ENCODE data around the gene SH3RF3.

Gene SH3RF3

GRCh38 chr2:109302319-109302718 lies 173.3 kb downstream of the SH3RF3 start:
- Histone ChIP-seq H3K9ac (no peak overlapping the region), H3K4me3 (ENCODE audit: low read depth, low read length) (no peak overlapping the region), H3K4me1 (no peaks in the 10 kb centered on the region), H3K36me3 (ENCODE audit: control insufficient read depth, insufficient read depth, low read length) (no peaks in the 10 kb centered on the region), H3K4me2 (ENCODE audit: low read length) (no peak overlapping the region), H3K9me3 (ENCODE audit: control insufficient read depth, low read length) (no peaks in the 10 kb centered on the region), H2AFZ (no peak overlapping the region), H3K27me3 (ENCODE audit: control insufficient read depth, insufficient read depth, low read length) (no peaks in the 10 kb centered on the region), H3K79me2 (no peaks in the 10 kb centered on the region), H3K27ac (no peak overlapping the region)
- TF ChIP-seq CTCF (IDR thresholded peaks at IDR 0.05) = no peak

- H3K9me3 ChIP-seq (ENCODE audit: control insufficient read depth, low read length) = no peaks in the 10 kb centered on the region
- no peak overlapping the region for H3K9ac ChIP-seq
- H3K4me1 ChIP-seq = no peaks in the 10 kb centered on the region
- H3K27ac ChIP-seq = no peak overlapping the region
- no peaks in the 10 kb centered on the region for H3K36me3 ChIP-seq (ENCODE audit: control insufficient read depth, insufficient read depth, low read length)
- TF ChIP-seq CTCF (IDR thresholded peaks at IDR 0.05) = no peak
- H3K79me2 ChIP-seq = no peaks in the 10 kb centered on the region
- H3K4me3 ChIP-seq (ENCODE audit: low read depth, low read length) = no peak overlapping the region
- no peak overlapping the region for H2AFZ ChIP-seq
- no peak overlapping the region for H3K4me2 ChIP-seq (ENCODE audit: low read length)
- no peaks in the 10 kb centered on the region for H3K27me3 ChIP-seq (ENCODE audit: control insufficient read depth, insufficient read depth, low read length)
Measured at GRCh38 chr2:109304242-109304641, 175.2 kb downstream of the SH3RF3 start.

- no peak overlapping the region for H3K27ac ChIP-seq
- H2AFZ ChIP-seq = no peak overlapping the region
- no peak overlapping the region for H3K9ac ChIP-seq
- H3K36me3 ChIP-seq (ENCODE audit: control insufficient read depth, insufficient read depth, low read length) = no peaks in the 10 kb centered on the region
- H3K9me3 ChIP-seq (ENCODE audit: control insufficient read depth, low read length) = no peaks in the 10 kb centered on the region
- no peak for TF ChIP-seq CTCF (IDR thresholded peaks at IDR 0.05)
- H3K4me3 ChIP-seq (ENCODE audit: low read depth, low read length) = no peak overlapping the region
- H3K27me3 ChIP-seq (ENCODE audit: control insufficient read depth, insufficient read depth, low read length) = no peaks in the 10 kb centered on the region
- no peaks in the 10 kb centered on the region for H3K4me1 ChIP-seq
- H3K79me2 ChIP-seq = no peaks in the 10 kb centered on the region
- no peak overlapping the region for H3K4me2 ChIP-seq (ENCODE audit: low read length)
Measured at GRCh38 chr2:109304731-109305470, 175.9 kb downstream of the SH3RF3 start.

- no peaks in the 10 kb centered on the region for H3K36me3 ChIP-seq (ENCODE audit: control insufficient read depth, insufficient read depth, low read length)
- no peak overlapping the region for H2AFZ ChIP-seq
- H3K4me1 ChIP-seq = no peaks in the 10 kb centered on the region
- TF ChIP-seq CTCF (IDR thresholded peaks at IDR 0.05) = no peak
- no peaks in the 10 kb centered on the region for H3K79me2 ChIP-seq
- no peak overlapping the region for H3K27ac ChIP-seq
- no peak overlapping the region for H3K4me2 ChIP-seq (ENCODE audit: low read length)
- H3K27me3 ChIP-seq (ENCODE audit: control insufficient read depth, insufficient read depth, low read length) = no peaks in the 10 kb centered on the region
- no peak overlapping the region for H3K9ac ChIP-seq
- no peak overlapping the region for H3K4me3 ChIP-seq (ENCODE audit: low read depth, low read length)
- no peaks in the 10 kb centered on the region for H3K9me3 ChIP-seq (ENCODE audit: control insufficient read depth, low read length)
Measured at GRCh38 chr2:109305490-109306167, 176.6 kb downstream of the SH3RF3 start.
